Measurements from ENCODE around the gene RNASEH1.

Gene RNASEH1

DNA sequence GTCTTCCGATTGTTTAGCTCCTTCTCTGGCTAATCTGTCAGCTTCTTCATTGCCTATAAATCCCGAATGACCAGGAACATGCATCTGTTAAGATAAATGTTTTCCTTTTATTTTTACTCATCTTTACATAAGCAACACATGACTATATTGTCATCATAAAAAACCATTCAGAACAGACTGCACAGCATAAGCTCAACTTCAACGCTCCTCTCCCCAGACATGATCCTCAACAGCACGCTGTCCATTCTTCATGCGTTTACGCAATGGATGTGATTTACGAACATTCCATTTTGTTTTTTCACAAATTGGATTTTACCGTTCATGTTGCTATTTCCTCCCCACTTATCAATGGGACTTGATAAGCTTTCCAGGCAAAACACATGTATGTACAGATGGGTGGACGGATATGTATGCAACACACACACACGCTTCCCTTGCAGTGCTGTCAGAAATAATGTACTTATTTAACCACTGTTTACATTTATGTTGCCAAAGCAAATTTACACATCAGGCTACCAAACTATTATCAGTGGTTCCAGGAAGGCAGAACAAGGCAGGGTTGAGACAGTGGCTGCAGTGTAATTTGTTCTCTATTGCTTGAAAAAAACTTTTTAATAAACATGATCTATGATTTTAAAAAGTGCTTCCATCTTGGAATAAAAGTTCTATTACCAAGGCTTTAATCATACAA lies 12.2 kb downstream of the RNASEH1 start:
- no peak for DNase-seq

GRCh38 chr2:3543023-3543683 lies 15.0 kb downstream of the RNASEH1 start:
- no peak for DNase-seq

- no peak for DNase-seq
Measured at GRCh38 chr2:3542107-3542506, 16.0 kb downstream of the RNASEH1 start.

GRCh38 chr2:3539836-3540235 lies 18.3 kb downstream of the RNASEH1 start:
- no peak for DNase-seq

- no peak for DNase-seq
Measured at GRCh38 chr2:3536682-3537632, 21.2 kb downstream of the RNASEH1 start.

DNA sequence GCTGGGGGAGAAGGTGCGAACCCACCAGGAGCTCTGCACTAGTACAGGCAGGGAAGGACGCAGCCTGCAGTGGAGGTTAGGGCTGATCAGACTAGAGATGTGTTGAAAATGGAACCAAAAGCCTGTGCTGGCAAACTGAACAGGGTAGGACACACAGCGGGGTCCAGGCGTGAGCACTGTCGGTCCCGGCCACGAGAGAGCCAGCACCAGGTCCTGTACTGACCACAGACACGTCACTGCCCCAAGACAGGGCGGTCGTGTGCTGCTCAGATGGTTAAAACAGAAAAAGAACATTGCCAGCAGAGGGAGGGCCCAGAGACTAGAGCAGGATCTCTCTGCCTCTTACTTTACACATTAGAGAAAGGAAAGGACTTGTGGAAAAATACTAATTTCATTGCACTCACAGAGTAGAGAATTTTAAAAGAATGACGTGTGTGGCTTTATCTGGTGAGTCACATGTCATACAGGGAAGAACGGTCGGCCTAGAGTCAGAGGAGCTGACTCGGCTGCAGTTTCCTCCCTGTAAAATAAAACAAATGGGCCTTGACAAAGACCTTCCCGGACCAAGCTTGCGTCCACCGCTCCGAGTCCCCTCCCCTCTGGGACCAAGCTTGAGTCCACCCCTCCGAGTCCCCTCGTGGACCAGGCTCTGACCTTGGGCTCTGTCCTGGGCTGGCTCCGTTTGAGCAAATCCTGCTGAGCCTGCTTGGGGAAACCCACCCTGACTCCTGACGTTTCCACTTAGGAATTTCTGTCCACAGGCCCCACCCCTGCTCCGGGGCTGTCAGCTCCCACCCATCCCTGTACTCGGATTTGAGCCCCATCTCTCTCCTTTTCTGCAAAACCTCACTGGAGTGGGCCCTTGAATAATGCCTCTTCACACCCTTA lies 22.1 kb downstream of the RNASEH1 start:
- no peak for DNase-seq

DNA sequence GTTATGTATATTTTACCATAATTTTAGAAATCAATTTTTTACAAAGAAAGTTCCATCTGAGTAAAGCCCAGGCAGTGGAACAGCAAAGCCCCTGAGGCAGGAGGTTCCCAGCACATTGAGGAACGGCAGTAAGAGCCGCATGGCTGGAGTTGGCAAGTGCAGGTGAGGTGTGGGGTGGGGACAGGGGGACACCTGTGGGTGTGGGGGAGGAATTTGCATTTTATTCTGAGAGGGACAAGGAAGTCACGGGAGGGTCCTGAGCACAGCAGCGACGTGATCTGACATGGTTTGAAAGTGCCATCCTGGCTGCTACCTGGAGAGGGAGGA lies 22.7 kb downstream of the RNASEH1 start:
- no peak for DNase-seq

DNA sequence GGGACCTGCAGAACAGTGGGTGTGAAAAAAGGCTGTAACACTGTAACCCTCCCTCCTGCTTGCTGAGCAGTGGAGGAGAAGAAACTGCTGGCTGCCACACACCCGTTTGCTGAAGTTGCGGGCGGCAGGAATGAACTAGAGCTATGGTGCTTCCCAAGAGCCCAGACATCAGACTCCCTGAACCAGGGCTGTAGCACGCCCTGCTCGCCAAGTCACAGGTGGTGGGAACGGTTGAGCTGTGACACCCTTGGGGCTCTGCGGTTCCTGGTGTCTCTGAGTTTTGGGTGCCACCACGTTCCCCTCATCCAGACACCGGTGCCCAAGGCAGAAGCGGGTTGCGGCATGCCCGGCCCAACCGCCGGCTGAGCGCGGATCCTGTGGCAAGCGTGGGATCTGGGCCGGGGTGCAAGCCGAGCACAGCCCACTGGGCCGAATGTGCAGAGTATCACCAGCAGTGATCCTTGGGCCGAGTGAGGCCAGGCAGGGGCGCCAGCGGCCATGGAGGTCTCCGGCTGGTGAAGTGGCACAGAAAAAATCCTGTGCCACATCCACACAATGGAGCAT lies 23.8 kb downstream of the RNASEH1 start:
- DNase-seq, result no peak

- no peak for DNase-seq
Measured at GRCh38 chr2:3533836-3534235, 24.3 kb downstream of the RNASEH1 start.

DNA sequence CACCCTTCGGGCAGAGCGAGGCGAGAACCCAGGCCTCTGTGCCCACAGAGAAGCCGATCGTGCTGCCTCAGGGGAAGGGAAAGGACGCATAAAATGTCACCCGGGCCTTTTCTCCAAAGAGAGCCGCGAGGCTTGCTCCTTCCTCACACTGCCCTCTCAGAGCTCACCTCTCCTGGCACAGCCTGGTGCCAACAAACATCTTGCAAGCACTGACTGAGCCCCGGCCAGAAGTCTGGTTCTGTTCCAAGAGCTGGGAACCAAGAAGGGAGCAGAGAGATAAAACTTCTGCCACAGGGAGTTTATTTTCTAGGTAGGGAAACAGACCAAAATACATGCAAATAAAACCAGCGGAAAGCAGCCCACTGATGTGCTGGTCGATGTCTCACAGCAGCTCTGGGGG lies 25.2 kb downstream of the RNASEH1 start:
- DNase-seq, result no peak

- no peak for DNase-seq
Measured at GRCh38 chr2:3529316-3530025, 28.7 kb downstream of the RNASEH1 start.

DNA sequence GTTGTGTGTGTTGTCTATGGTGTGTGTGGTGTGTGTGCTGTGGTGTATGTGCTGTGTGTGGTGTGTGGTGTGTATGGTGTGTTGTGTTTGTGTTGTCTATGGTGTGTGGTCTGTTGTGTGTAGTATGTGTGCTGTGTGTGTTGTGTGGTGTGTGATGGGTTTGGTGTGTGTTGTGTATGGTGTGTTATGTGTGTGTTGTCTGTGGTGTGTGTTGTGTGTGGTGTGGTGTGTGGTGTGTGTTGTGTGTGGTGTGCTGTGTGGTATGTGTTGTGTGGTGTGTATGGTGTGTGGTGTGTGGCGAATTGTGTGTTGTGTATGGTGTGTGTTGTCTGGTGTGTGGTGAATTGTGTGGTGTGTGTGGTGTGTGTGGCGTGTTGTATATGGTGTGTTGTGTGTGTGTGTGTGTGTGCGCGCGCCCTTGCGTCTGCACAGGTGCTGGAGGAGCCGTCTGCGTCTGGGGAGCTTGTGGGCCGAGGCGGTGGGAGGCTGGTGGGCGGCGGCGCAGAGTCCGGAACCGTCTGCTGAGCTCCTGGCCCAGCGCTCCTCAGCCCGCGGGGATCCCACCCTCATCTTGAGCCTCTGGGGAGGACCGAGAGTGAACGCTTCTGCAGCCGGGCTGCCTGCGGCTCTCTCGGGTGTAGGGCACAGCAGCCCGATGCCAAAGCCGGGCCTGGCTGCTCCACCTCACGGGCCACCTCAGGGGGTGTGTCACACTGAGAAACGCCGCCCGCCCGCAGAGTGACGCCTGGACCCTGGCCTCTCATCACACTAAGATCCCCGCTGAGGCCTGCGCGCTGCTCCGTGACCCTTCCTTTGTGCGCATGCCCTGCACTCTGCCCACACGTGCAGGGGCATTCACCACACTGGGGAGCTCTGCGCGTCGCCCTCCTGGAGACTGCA lies 30.0 kb downstream of the RNASEH1 start:
- DNase-seq, result no peak

GRCh38 chr2:3526871-3527270 lies 31.3 kb downstream of the RNASEH1 start:
- no peak for DNase-seq

DNA sequence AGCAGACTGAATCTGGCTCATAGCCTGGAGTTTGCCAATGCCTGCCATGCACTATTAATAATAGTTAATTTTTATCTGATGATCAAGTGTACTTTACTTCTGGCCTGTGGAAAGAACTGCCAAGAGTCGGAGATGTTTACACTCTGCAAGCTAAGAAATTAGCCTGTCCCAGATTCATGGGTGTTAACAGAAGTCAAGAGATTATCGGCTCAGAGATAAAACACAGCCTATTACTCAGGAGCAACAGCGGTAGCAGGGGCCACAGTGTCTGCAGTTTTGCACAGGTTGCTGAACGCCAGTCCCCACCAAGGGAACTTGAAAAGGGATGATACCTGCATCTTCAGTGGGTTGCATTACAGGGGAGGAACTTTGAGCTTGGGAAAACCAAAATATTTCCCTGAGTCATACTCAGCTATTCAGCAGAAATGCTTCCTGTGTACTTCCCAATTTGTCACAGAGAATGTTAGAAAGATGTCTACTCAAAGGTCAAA lies 34.5 kb downstream of the RNASEH1 start:
- no peak for DNase-seq

GRCh38 chr2:3522961-3523421 lies 35.1 kb downstream of the RNASEH1 start:
- DNase-seq, result no peak

DNA sequence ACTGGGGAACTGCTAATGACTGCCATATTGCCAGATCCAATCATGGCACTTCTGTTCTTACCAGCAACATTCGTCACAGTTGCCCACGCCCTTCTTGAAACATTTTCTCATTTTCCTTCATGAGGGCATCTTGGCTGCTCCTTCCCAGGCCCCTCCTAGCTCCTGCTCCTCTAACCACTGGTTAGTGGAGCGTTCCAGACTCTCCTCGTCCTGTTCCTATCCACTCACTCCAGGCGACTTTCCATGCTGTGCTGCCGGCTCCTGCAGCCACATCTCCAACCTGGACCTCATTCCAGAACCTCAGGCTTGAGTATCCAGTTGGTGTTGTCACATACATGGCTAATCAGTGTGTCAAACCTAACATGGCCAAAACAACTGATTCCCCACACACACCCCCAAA lies 37.5 kb downstream of the RNASEH1 start:
- no peak for DNase-seq

- peak; percentile 63 to 69 for DNase-seq
Measured at GRCh38 chr2:3519255-3520205, 38.6 kb downstream of the RNASEH1 start, which contains the start of gene ADI1. Gene ADI1 (minus strand): TSS chr2:3519531. CDS start chr2:3519487, 44 bp downstream.

- DNase-seq, result peak; percentile 96 to 98
Measured at GRCh38 chr2:3518496-3519254, 39.5 kb downstream of the RNASEH1 start.
